ENCODE results near the gene RELN. TPM values are rescaled to one million over a fixed set of nuclear protein-coding genes. Genes with fewer than 3 reads are reported as not detected.

Gene RELN
- total and polyA plus RNA-seq, 3 donors from 2014 or later, result 3.8 to 5.8 (median 5.2) TPM

- H3K27me3 ChIP-seq, result no peaks in the 10 kb centered on the region
- no peak overlapping the region for H3K27ac ChIP-seq
- no peak for DNase-seq
- intact Hi-C loops (cut with DNase I; ENCODE audit: low total_unique reads), result no loop called here
- no peaks in the 10 kb centered on the region for H3K4me1 ChIP-seq
- no peaks in the 10 kb centered on the region for H3K9me3 ChIP-seq
- H3K36me3 ChIP-seq (ENCODE audit: low read depth, missing control alignments), result no peaks in the 10 kb centered on the region
- no peak for TF ChIP-seq CTCF (IDR thresholded peaks at IDR 0.05)
- no peak for TF ChIP-seq POLR2A (IDR thresholded peaks at IDR 0.05)
- H3K4me3 ChIP-seq, result no peak overlapping the region
These were observed 6.1 kb upstream of the RELN start for GRCh38 chr7:103995554-103995953.

GRCh38 chr7:103993551-103993950 lies 4.1 kb upstream of the RELN start:
- no peak for DNase-seq
- WGBS, 2 donors, result 86 to 97% methylated on average over 1 of the region's 1 CpG
- H3K27ac ChIP-seq, result no peak overlapping the region
- no peak for TF ChIP-seq POLR2A (IDR thresholded peaks at IDR 0.05)
- TF ChIP-seq CTCF (IDR thresholded peaks at IDR 0.05), result no peak
- H3K27me3 ChIP-seq, result no peaks in the 10 kb centered on the region
- no peak overlapping the region for H3K4me3 ChIP-seq
- H3K9me3 ChIP-seq, result no peaks in the 10 kb centered on the region
- H3K36me3 ChIP-seq (ENCODE audit: low read depth, missing control alignments), result no peaks in the 10 kb centered on the region
- intact Hi-C loops (cut with DNase I; ENCODE audit: low total_unique reads), result no loop called here
- no peaks in the 10 kb centered on the region for H3K4me1 ChIP-seq

- no peaks in the 10 kb centered on the region for H3K9me3 ChIP-seq
- 50 to 68% methylated on average over 2 of the region's 2 CpGs for WGBS, 2 donors
These were observed 1.9 kb upstream of the RELN start for GRCh38 chr7:103991406-103991805.

GRCh38 chr7:103990991-103991390 lies 1.5 kb upstream of the RELN start:
- intact Hi-C loops (cut with DNase I; ENCODE audit: low total_unique reads), result no loop called here
- no peak overlapping the region for H3K27ac ChIP-seq
- no peaks in the 10 kb centered on the region for H3K36me3 ChIP-seq (ENCODE audit: low read depth, missing control alignments)
- H3K9me3 ChIP-seq, result no peaks in the 10 kb centered on the region
- no peak overlapping the region for H3K4me3 ChIP-seq
- WGBS, 2 donors, result 32 to 45% methylated on average over 4 of the region's 4 CpGs
- H3K27me3 ChIP-seq, result no peaks in the 10 kb centered on the region
- no peaks in the 10 kb centered on the region for H3K4me1 ChIP-seq
- TF ChIP-seq POLR2A (IDR thresholded peaks at IDR 0.05), result no peak
- TF ChIP-seq CTCF (IDR thresholded peaks at IDR 0.05), result no peak
- DNase-seq, result no peak

More at GRCh38 chr7:103991406-103991805, 1.9 kb upstream of the RELN start:
- DNase-seq, result no peak
- TF ChIP-seq POLR2A (IDR thresholded peaks at IDR 0.05) (no peak), CTCF (IDR thresholded peaks at IDR 0.05) (no peak)
- H3K27ac ChIP-seq, result no peak overlapping the region
- H3K36me3 ChIP-seq (ENCODE audit: low read depth, missing control alignments), result no peaks in the 10 kb centered on the region
- intact Hi-C loops (cut with DNase I; ENCODE audit: low total_unique reads), result no loop called here
- no peak overlapping the region for H3K4me3 ChIP-seq
- no peaks in the 10 kb centered on the region for H3K27me3 ChIP-seq
- H3K4me1 ChIP-seq, result no peaks in the 10 kb centered on the region

Data from testis (tissue), 3 donors.